ENCODE results near the gene ATG4D.
A peak's percentile ranks its signal among the peaks of the same experiment; 100 is the strongest.

ATG4D gene

DNA sequence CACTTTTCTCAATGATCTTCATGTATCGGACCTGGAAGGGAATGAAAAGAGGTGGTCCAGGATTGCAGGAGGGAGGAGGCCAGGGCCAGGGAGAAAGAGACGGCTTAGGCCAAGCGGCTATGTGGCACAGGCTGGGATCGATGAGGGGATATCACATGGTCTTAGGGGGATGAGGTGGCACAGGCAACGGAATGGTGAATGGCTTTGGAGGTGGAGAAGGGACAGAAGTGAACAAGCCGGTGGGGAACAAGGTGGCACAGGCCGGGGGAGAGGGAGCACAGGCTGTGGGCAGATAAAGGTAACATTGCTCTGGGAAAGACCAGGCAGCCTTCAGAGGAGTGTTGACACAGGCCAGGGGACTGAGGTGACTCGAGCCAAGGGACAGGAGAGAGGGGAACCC is 30.8 kb downstream of the ATG4D start:
- no peaks in the 10 kb centered on the region for H3K9me3 ChIP-seq (ENCODE audit: insufficient read depth, low read length)
- no peak overlapping the region for H3K27ac ChIP-seq (ENCODE audit: low read depth, low read length)
- no peaks in the 10 kb centered on the region for H3K79me2 ChIP-seq (ENCODE audit: insufficient read depth, low read length)
- H2AFZ ChIP-seq (ENCODE audit: low read depth, low read length, severe bottlenecking), result no peak overlapping the region
- TF ChIP-seq CTCF (IDR thresholded peaks at IDR 0.05; ENCODE audit: insufficient read depth, low read length, poor library complexity, severe bottlenecking) (no peak), EZH2phosphoT487 (conservative IDR thresholded peaks at IDR 0.05; ENCODE audit: low read length) (no peak)
- H3F3A ChIP-seq (ENCODE audit: insufficient read depth), result peaks cover 4% of the 10 kb centered on the region
- no peaks in the 10 kb centered on the region for H3K9me2 ChIP-seq (replicated peaks; ENCODE audit: insufficient read depth, low read length)
- H3K36me3 ChIP-seq (ENCODE audit: low read length), result no peaks in the 10 kb centered on the region
- H4K20me1 ChIP-seq (ENCODE audit: low read depth, low read length), result no peaks in the 10 kb centered on the region
- no peak overlapping the region for H3K4me2 ChIP-seq (ENCODE audit: low read depth, low read length, poor library complexity, severe bottlenecking)
- no peak overlapping the region for H3K9ac ChIP-seq (ENCODE audit: low read length)
- no peaks in the 10 kb centered on the region for H3K27me3 ChIP-seq (ENCODE audit: low read length)
- no peak overlapping the region for H3K4me3 ChIP-seq (ENCODE audit: insufficient read depth, low read length, poor library complexity, severe bottlenecking)

DNA sequence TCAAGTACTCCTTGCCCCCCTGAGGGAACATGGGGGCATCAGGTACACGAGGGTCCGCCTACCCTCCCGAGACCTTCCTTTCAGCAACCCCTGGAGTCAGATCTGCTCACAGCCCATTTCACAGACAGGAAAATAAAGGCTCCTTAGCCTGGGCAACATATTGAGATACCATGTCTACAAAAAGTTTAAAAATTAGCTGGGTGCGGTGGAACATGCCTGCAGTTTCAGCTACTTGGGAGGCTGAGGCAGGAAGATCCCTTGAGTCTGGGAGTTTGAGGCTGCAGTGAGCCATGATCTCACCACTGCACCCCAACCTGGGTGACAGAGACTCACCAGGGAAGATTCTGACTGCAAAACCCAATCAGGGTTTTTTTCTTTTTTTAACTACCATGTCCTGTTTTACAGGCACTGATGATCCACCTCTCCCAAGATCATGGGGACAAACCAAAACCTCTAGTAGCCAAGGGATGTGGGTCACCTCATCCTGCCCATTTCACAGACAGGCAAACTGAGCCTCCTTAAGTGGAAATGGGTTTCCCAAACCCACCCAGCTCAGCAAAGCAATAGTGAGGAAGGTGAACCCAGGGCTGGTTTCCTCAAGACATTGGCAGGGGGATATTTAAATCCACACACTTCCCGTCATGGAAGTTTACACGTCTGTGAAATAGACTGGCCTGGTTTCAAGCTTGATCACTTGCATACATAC is 31.5 kb downstream of the ATG4D start:
- no peak overlapping the region for H3K27ac ChIP-seq (ENCODE audit: low read depth, low read length)
- no peaks in the 10 kb centered on the region for H3F3A ChIP-seq (ENCODE audit: insufficient read depth)
- no peaks in the 10 kb centered on the region for H3K9me2 ChIP-seq (replicated peaks; ENCODE audit: insufficient read depth, low read length)
- no peaks in the 10 kb centered on the region for H4K20me1 ChIP-seq (ENCODE audit: low read depth, low read length)
- H3K27me3 ChIP-seq (ENCODE audit: low read length), result no peaks in the 10 kb centered on the region
- H3K9me3 ChIP-seq (ENCODE audit: insufficient read depth, low read length), result no peaks in the 10 kb centered on the region
- H3K4me3 ChIP-seq (ENCODE audit: insufficient read depth, low read length, poor library complexity, severe bottlenecking), result no peak overlapping the region
- no peaks in the 10 kb centered on the region for H3K36me3 ChIP-seq (ENCODE audit: low read length)
- no peak overlapping the region for H2AFZ ChIP-seq (ENCODE audit: low read depth, low read length, severe bottlenecking)
- TF ChIP-seq CTCF (IDR thresholded peaks at IDR 0.05; ENCODE audit: insufficient read depth, low read length, poor library complexity, severe bottlenecking) (no peak), EZH2phosphoT487 (conservative IDR thresholded peaks at IDR 0.05; ENCODE audit: low read length) (no peak)
- no peaks in the 10 kb centered on the region for H3K79me2 ChIP-seq (ENCODE audit: insufficient read depth, low read length)
- H3K4me2 ChIP-seq (ENCODE audit: low read depth, low read length, poor library complexity, severe bottlenecking), result no peak overlapping the region
- H3K9ac ChIP-seq (ENCODE audit: low read length), result no peak overlapping the region

- Histone ChIP-seq H3K9me2 (replicated peaks; ENCODE audit: insufficient read depth, low read length) (no peaks in the 10 kb centered on the region), H3K27ac (ENCODE audit: low read depth, low read length) (no peak overlapping the region), H3K79me2 (ENCODE audit: insufficient read depth, low read length) (no peaks in the 10 kb centered on the region), H3K4me3 (ENCODE audit: insufficient read depth, low read length, poor library complexity, severe bottlenecking) (no peak overlapping the region), H3K36me3 (ENCODE audit: low read length) (no peaks in the 10 kb centered on the region), H3F3A (ENCODE audit: insufficient read depth) (no peaks in the 10 kb centered on the region), H3K27me3 (ENCODE audit: low read length) (no peaks in the 10 kb centered on the region), H3K9ac (ENCODE audit: low read length) (no peak overlapping the region), H3K4me2 (ENCODE audit: low read depth, low read length, poor library complexity, severe bottlenecking) (no peak overlapping the region), H4K20me1 (ENCODE audit: low read depth, low read length) (no peaks in the 10 kb centered on the region), H3K9me3 (ENCODE audit: insufficient read depth, low read length) (no peaks in the 10 kb centered on the region), H2AFZ (ENCODE audit: low read depth, low read length, severe bottlenecking) (no peak overlapping the region)
- no peak for TF ChIP-seq EZH2phosphoT487 (conservative IDR thresholded peaks at IDR 0.05; ENCODE audit: low read length)
Observed at GRCh38 chr19:10577951-10578350, 34.2 kb downstream of the ATG4D start.

GRCh38 chr19:10580979-10581631 is 37.4 kb downstream of the ATG4D start:
- no peak overlapping the region for H3K27ac ChIP-seq (ENCODE audit: low read depth, low read length)
- H3K4me3 ChIP-seq (ENCODE audit: insufficient read depth, low read length, poor library complexity, severe bottlenecking), result no peak overlapping the region
- H3K9me2 ChIP-seq (replicated peaks; ENCODE audit: insufficient read depth, low read length), result no peaks in the 10 kb centered on the region
- no peaks in the 10 kb centered on the region for H3K36me3 ChIP-seq (ENCODE audit: low read length)
- no peaks in the 10 kb centered on the region for H4K20me1 ChIP-seq (ENCODE audit: low read depth, low read length)
- no peaks in the 10 kb centered on the region for H3K9me3 ChIP-seq (ENCODE audit: insufficient read depth, low read length)
- TF ChIP-seq CTCF (IDR thresholded peaks at IDR 0.05; ENCODE audit: insufficient read depth, low read length, poor library complexity, severe bottlenecking) (peak; percentile 98), EZH2phosphoT487 (conservative IDR thresholded peaks at IDR 0.05; ENCODE audit: low read length) (no peak)
- H3K27me3 ChIP-seq (ENCODE audit: low read length), result no peaks in the 10 kb centered on the region
- no peaks in the 10 kb centered on the region for H3K79me2 ChIP-seq (ENCODE audit: insufficient read depth, low read length)
- H3K9ac ChIP-seq (ENCODE audit: low read length), result no peak overlapping the region
- H3K4me2 ChIP-seq (ENCODE audit: low read depth, low read length, poor library complexity, severe bottlenecking), result peak overlapping the region; percentile 19
- peak overlapping the region; percentile 15 for H2AFZ ChIP-seq (ENCODE audit: low read depth, low read length, severe bottlenecking)
- no peaks in the 10 kb centered on the region for H3F3A ChIP-seq (ENCODE audit: insufficient read depth)
